ENCODE measurements around the gene DUSP1. TPM values are rescaled to one million over a fixed set of nuclear protein-coding genes. Genes with fewer than 3 reads are reported as not detected.

The DUSP1 gene
- total RNA-seq, 3 donors from 2014 or later, result 752 to 1,562 (median 1,015) TPM

- no peaks in the 10 kb centered on the region for H3K4me1 ChIP-seq
- no peaks in the 10 kb centered on the region for H3K36me3 ChIP-seq
- no peak overlapping the region for H3K4me3 ChIP-seq
- intact Hi-C loops (cut with DNase I; ENCODE audit: low total_unique reads), result no loop called here
- no peaks in the 10 kb centered on the region for H3K27me3 ChIP-seq
- H3K9me3 ChIP-seq, result no peaks in the 10 kb centered on the region
- TF ChIP-seq POLR2A (IDR thresholded peaks at IDR 0.05), result no peak
- TF ChIP-seq POLR2AphosphoS5 (IDR thresholded peaks at IDR 0.05), result peak in 2 of 3 donors; percentile 46 to 71
- no peak for DNase-seq (ENCODE audit: low spot score in 2 of 2)
- peak overlapping the region in 1 of 2 donors; percentile 41 for H3K27ac ChIP-seq
Measured at GRCh38 chr5:172721455-172722326, 49.3 kb downstream of the DUSP1 start.

GRCh38 chr5:172720655-172721054 lies 50.3 kb downstream of the DUSP1 start:
- no peaks in the 10 kb centered on the region for H3K27me3 ChIP-seq
- intact Hi-C loops (cut with DNase I; ENCODE audit: low total_unique reads), result no loop called here
- H3K4me1 ChIP-seq, result no peaks in the 10 kb centered on the region
- no peak for DNase-seq (ENCODE audit: low spot score in 2 of 2)
- no peak overlapping the region for H3K4me3 ChIP-seq
- TF ChIP-seq POLR2AphosphoS5 (IDR thresholded peaks at IDR 0.05) (no peak), POLR2A (IDR thresholded peaks at IDR 0.05) (no peak)
- TF ChIP-seq, protein P1, sequence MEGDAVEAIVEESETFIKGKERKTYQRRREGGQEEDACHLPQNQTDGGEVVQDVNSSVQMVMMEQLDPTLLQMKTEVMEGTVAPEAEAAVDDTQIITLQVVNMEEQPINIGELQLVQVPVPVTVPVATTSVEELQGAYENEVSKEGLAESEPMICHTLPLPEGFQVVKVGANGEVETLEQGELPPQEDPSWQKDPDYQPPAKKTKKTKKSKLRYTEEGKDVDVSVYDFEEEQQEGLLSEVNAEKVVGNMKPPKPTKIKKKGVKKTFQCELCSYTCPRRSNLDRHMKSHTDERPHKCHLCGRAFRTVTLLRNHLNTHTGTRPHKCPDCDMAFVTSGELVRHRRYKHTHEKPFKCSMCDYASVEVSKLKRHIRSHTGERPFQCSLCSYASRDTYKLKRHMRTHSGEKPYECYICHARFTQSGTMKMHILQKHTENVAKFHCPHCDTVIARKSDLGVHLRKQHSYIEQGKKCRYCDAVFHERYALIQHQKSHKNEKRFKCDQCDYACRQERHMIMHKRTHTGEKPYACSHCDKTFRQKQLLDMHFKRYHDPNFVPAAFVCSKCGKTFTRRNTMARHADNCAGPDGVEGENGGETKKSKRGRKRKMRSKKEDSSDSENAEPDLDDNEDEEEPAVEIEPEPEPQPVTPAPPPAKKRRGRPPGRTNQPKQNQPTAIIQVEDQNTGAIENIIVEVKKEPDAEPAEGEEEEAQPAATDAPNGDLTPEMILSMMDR (IDR thresholded peaks at IDR 0.05), result no peak
- no peaks in the 10 kb centered on the region for H3K9me3 ChIP-seq
- H3K27ac ChIP-seq, result peak overlapping the region in 1 of 2 donors; percentile 41
- no peaks in the 10 kb centered on the region for H3K36me3 ChIP-seq

DNA sequence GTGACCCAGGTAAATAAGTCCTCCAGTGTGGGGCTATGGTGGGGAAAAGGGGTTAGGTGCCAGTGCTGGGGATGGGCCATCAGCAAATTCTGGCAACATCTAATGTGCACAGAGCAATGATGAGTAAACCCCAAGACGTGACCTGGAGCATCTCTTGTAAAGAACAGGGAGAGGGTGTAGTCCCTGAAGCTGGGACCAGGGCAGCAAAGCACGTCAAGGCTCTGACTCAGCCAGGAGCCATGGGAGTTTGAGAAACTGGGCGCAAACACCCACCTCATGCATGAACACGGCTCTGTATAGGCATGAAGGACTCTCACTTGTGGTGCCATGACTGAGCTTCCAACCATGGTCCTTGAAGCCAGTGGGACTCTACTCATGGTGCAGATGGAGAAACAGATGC lies 51.8 kb downstream of the DUSP1 start:
- no peaks in the 10 kb centered on the region for H3K9me3 ChIP-seq
- H3K4me1 ChIP-seq, result no peaks in the 10 kb centered on the region
- intact Hi-C loops (cut with DNase I; ENCODE audit: low total_unique reads), result no loop called here
- no peaks in the 10 kb centered on the region for H3K27me3 ChIP-seq
- H3K36me3 ChIP-seq, result no peaks in the 10 kb centered on the region
- H3K27ac ChIP-seq, result no peak overlapping the region
- TF ChIP-seq POLR2AphosphoS5 (IDR thresholded peaks at IDR 0.05) (no peak), POLR2A (IDR thresholded peaks at IDR 0.05) (no peak)
- TF ChIP-seq, protein P1 (IDR thresholded peaks at IDR 0.05), result no peak
- H3K4me3 ChIP-seq, result no peak overlapping the region
- no peak for DNase-seq (ENCODE audit: low spot score in 2 of 2)

- Histone ChIP-seq H3K4me3 (no peak overlapping the region), H3K4me1 (no peaks in the 10 kb centered on the region), H3K36me3 (no peaks in the 10 kb centered on the region), H3K9me3 (no peaks in the 10 kb centered on the region), H3K27ac (no peak overlapping the region), H3K27me3 (no peaks in the 10 kb centered on the region)
- DNase-seq (ENCODE audit: low spot score in 2 of 2), result no peak
- intact Hi-C loops (cut with DNase I; ENCODE audit: low total_unique reads), result no loop called here
- TF ChIP-seq, protein P1 (IDR thresholded peaks at IDR 0.05), result no peak
- TF ChIP-seq POLR2AphosphoS5 (IDR thresholded peaks at IDR 0.05) (no peak), POLR2A (IDR thresholded peaks at IDR 0.05) (no peak)
Measured at GRCh38 chr5:172718527-172719114, 52.4 kb downstream of the DUSP1 start.

Other genes with a start within 250 kb of the DUSP1 start
- gene NEURL1B, start 129.9 kb downstream of the DUSP1 start, total RNA-seq, result 10 to 100 TPM in 1 of 3 donors, 1 to 10 TPM in 2; 6.3 to 17.0 (median 9.9) TPM
- 100 to 1,000 TPM in 1 of 3 donors, 10 to 100 TPM in 2; 86.6 to 139 (median 95.2) TPM for gene ERGIC1, start 63.1 kb upstream of the DUSP1 start, total RNA-seq
- 10 to 100 TPM; 21.4 to 34.1 (median 22.0) TPM for gene RPL26L1, start 188.2 kb upstream of the DUSP1 start, total RNA-seq
- 100 to 1,000 TPM; 173 to 219 (median 185) TPM for gene ATP6V0E1, start 212.6 kb upstream of the DUSP1 start, total RNA-seq